GM12872 (cell line): ENCODE data around the gene SNTG2.

Experiments used
- CTCF ChIP-seq: IDR thresholded peaks from 3 replicates; pipeline ENCODE4 v1.5.1; 2011; ENCODE audit warnings: low read depth, mild to moderate bottlenecking, low read length, moderate library complexity; ENCODE audit not compliant: insufficient read depth

SNTG2 gene

GRCh38 chr2:1011006-1011405, 60.4 kb downstream of the SNTG2 start:
- no peak for TF ChIP-seq CTCF

GRCh38 chr2:1011985-1012384, 61.3 kb downstream of the SNTG2 start:
- TF ChIP-seq CTCF, result no peak

- no peak for TF ChIP-seq CTCF
Observed at GRCh38 chr2:1014802-1015201, 64.2 kb downstream of the SNTG2 start.

- no peak for TF ChIP-seq CTCF
Observed at GRCh38 chr2:1016500-1016899, 65.9 kb downstream of the SNTG2 start.

- TF ChIP-seq CTCF, result no peak
Observed at GRCh38 chr2:1017827-1018226, 67.2 kb downstream of the SNTG2 start.

GRCh38 chr2:1020206-1020605, 69.6 kb downstream of the SNTG2 start:
- TF ChIP-seq CTCF, result no peak

- TF ChIP-seq CTCF, result no peak
Observed at GRCh38 chr2:1022178-1022577, 71.5 kb downstream of the SNTG2 start.

GRCh38 chr2:1024981-1025380, 74.3 kb downstream of the SNTG2 start:
- TF ChIP-seq CTCF, result no peak
